Cardiac septum (tissue), 1 donor: ENCODE data around the gene MND1. TPM values are rescaled to one million over a fixed set of nuclear protein-coding genes. Genes with fewer than 3 reads are reported as not detected.
"Not testable (repeated sequence)": the region's sequence is repeated elsewhere in the genome, so short reads cannot be mapped to it uniquely, and the experiment has no call there.

Source experiments
- DNase-seq: peaks from one replicate; pipeline ENCODE4 v3.0.0-alpha.2; 2020; ENCODE audit warnings: low spot score
- intact Hi-C: fragments of 100-400 bp; cut with DNase I; formaldehyde crosslinking; loops from one replicate; pipeline ENCODE4 v1.14.0; 2022
- total RNA-seq: library from RNA; stranded (reverse); fragmentation: NEBNext Ultra II Directional; extraction: Animal tissue kit (Norgen Biotek cat#: 25700); gene quantifications from one replicate; pipeline ENCODE4 v1.2.1, GENCODE V29; 2021
- donor health status: DM: no; HTN: no; CAD: no.

Gene MND1
- total RNA-seq, 1 donor from 2014 or later: not detected

GRCh38 chr4:153428941-153429475 lies 84.5 kb downstream of the MND1 start:
- no peak for DNase-seq
- intact Hi-C loops: no loop called here

GRCh38 chr4:153432965-153433753 lies 88.7 kb downstream of the MND1 start:
- DNase-seq: peak; percentile 81
- intact Hi-C loops: loop anchor here (2.0 to 10.0 kb wide), 4 partner anchors 34 to 322 kb away; partner anchors contain the start of gene TMEM131L

- intact Hi-C loops: loop anchor here (2.0 to 10.0 kb wide), 4 partner anchors 34 to 321 kb away; partner anchors contain the start of gene TMEM131L
- no peak for DNase-seq
Measured at GRCh38 chr4:153433754-153434105, 89.2 kb downstream of the MND1 start.

- intact Hi-C loops: loop anchor here (5.0 to 10.0 kb wide), 3 partner anchors 33 to 321 kb away; partner anchors contain the start of gene TMEM131L
- DNase-seq: no peak
Measured at GRCh38 chr4:153434190-153434589, 89.7 kb downstream of the MND1 start.

GRCh38 chr4:153438916-153439756 lies 94.6 kb downstream of the MND1 start:
- intact Hi-C loops: loop anchor here (10.0 kb wide), 1 partner anchor 316 kb away; no protein-coding TSS in a partner anchor
- DNase-seq: no peak

DNA sequence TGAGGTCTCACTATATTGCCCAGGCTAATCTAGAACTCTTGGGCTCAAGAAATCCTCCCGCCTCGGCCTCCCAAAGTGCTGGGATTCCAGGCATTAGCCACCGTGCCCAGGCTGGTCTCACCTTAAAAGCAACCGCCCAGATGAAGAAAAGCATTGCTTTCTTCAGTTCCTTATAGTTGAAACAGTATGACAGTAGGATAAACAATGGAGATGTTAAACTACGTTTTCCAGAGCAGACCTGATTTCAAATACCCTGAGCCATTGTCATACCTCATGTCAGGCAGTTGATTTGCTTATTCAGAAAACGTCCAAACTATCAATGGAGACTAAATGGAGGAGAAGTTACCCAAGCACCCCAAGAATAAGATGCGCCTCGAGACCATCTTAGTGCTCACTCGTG lies 95.3 kb downstream of the MND1 start:
- intact Hi-C loops: loop anchor here (10.0 kb wide), 1 partner anchor 315 kb away; no protein-coding TSS in a partner anchor
- no peak for DNase-seq

GRCh38 chr4:153440475-153440874 lies 96.0 kb downstream of the MND1 start:
- intact Hi-C loops: no loop called here
- DNase-seq: no peak

DNA sequence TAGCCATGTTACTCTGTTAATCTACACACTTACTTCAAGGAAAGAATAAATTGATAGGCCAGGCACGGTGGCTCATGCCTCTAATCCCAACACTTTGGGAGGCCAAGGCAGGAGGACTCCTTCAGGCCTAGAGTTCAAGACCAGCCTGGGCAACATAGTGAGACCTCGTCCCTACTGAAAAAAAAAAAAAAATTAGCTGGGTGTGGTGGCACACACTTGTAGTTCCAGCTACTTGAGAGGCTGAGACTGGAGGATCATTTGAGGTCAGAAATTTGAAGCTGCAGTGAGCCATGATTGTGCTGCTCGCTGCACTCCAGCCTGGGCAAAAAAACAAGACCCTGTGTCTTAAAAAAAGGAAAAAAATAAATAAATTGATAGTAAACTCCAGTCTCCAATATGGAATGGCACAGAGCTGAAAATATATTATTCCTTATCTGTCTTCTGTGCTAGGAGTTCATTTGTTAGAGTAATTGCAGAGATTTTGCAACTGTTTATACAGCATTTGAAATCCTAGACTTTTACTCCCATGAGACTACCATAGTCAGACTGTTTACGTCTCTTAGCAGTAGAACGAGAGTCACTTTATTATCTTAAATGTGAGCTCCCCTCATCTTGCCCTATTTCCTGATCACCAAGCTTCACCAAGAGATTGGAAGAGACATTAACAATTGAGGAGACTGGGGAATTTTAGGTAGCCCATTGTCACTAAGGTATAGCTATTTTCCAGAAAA lies 102.9 kb downstream of the MND1 start:
- no peak for DNase-seq
- intact Hi-C loops: no loop called here

GRCh38 chr4:153448003-153448731 lies 103.7 kb downstream of the MND1 start:
- DNase-seq: no peak
- intact Hi-C loops: no loop called here

GRCh38 chr4:153449338-153449737 lies 104.8 kb downstream of the MND1 start:
- intact Hi-C loops: no loop called here
- DNase-seq: no peak

GRCh38 chr4:153450544-153450917 lies 106.0 kb downstream of the MND1 start:
- no peak for DNase-seq
- intact Hi-C loops: no loop called here

DNA sequence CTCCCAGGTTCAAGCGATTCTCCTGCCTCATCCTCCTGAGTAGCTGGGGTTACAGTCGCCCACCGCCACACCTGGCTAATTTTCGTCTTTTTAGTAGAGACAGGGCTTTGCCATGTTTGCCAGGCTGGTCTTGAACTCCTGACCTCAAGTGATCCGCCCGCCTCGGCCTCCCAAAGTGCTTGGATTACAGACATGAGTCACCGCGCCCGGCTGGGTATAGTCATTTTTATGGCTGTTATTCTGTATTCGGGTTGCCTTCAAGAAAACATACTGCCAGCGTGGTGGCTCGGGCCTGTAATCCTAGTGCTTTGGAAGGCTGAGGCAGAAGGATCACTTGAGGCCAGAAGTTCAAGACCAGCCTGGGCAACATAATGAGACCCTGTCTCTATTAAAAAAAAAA lies 106.7 kb downstream of the MND1 start:
- DNase-seq, intact Hi-C loops: not testable (repeated sequence)

DNA sequence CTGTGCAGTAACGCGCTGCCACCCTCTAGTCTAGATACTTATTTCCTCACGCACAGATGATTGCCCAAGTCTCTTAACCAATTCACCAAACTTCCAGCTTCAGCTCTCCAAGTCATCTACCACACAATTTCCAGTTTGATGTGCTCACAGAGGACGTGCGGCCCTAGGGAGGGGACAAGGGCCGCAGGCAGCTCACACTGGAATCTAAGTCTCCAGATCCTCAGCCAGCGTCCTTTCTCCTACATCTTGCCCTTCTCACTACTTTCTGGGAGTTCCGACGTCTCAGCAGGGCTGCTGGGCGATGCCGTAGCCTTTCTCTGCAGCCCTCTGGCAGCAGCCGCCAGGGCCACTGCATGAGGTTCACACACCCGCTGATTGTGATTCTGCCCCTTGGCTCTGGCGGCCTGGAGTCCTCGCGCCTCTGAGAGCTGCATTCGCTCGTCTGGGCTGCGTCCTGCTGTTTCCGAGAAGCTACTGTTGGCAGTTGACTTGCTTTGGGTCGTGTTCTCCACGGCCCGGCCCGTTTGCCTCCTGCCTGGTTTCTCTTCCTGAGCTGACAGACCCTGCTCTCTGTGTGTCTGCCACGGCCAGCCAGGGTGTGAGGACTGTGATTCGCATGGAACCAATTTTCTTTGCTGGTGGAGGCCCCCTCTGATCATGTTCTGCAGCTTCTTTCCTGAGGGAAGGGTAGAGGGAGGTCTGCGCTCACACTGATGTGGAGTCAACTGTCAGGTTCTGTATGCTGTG lies 107.6 kb downstream of the MND1 start:
- DNase-seq: no peak
- intact Hi-C loops: no loop called here

DNA sequence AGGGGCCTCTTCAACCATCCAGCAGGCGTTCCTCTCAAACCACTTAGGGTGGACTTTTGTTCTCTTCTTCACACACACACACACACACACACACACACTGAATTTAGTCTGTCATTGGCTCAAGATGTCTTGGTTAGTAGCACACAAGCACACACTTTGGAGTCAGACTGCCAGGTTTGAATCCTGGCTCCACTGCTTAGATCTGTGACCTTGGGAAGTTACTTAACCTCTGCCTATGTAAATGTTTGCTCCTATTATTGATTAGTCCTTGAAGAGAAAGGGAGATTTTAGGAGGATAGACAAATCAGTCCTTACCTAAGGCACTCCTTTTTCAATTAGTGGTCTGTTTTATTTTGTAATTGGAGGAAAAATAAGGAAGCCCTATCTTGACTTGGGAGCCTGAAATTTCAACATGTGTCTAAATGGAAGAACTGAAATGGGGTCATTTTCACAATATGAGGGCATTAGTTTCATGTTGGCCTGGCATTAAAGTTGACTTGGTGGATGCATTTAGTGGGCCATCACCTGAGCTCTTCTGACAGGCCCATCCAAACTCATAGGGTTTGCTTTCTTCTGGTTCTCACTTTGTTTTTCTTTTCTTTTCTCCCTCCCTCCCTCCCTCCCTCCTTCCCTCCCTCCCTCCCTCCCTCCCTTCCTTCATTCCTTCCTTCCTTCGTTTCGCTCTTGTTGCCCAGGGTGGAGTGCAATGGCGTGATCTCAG lies 108.3 kb downstream of the MND1 start:
- no peak for DNase-seq
- intact Hi-C loops: no loop called here

DNA sequence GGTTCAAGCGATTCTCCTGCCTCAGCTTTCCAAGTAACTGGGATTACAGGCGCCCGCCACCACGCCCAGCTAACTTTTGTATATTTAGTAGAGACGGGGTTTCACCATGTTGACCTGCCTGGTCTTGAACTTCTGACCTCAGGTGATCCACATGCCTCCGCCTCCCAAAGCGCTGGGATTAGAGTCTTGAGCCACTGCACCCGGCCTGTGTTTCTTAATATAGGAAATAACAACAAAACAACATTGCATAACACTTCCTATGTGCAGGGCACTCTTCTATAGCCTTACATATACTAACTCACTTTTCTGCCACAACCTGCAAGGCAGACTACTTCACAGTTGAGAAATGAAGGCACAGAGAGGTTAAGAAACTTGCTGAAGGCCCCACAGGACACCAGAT lies 108.9 kb downstream of the MND1 start:
- DNase-seq: no peak
- intact Hi-C loops: no loop called here

- no peak for DNase-seq
- intact Hi-C loops: no loop called here
Measured at GRCh38 chr4:153458969-153459368, 114.5 kb downstream of the MND1 start.

DNA sequence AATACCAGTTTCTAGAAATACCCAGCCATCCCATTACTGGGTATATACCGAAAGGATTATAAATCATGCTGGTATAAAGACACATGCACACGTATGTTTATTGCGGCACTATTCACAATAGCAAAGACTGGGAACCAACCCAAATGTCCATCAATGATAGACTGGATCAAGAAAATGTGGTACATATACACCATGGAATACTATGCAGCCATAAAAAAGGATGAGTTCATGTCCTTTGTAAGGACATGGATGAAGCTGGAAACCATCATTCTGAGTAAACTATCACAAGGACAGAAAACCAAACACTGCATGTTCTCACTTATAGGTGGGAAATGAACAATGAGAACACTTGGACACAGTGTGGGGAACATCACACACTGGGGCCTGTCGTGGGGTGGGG lies 117.1 kb downstream of the MND1 start:
- not testable (repeated sequence) for DNase-seq
- intact Hi-C loops: loop anchor here (10.0 kb wide), 1 partner anchor 237 kb away; no protein-coding TSS in a partner anchor

- intact Hi-C loops: loop anchor here (10.0 kb wide), 1 partner anchor 239 kb away; no protein-coding TSS in a partner anchor
- no peak for DNase-seq
Measured at GRCh38 chr4:153464068-153464467, 119.6 kb downstream of the MND1 start.
